Thymus (tissue), 11 donors: Measurements from ENCODE around the gene SEMA3A. TPM values are rescaled to one million over a fixed set of nuclear protein-coding genes. Genes with fewer than 3 reads are reported as not detected.
"Not testable (repeated sequence)": the region's sequence is repeated elsewhere in the genome, so short reads cannot be mapped to it uniquely, and the experiment has no call there.

Source experiments
- DNase-seq, 9 donors: peaks; one replicate each; pipeline ENCODE4 v3.0.0-alpha.2; 2013; ENCODE audit warnings: low spot score in 9 of 9, low read depth in 6 of 9, missing footprints in 1 of 9
- H3K27ac ChIP-seq, 2 donors: one replicate each; pipeline ENCODE4 v1.5.1; 2013; ENCODE audit warnings: control low read depth in 1 of 2, low read depth in 1 of 2, low read length in 1 of 2, mild to moderate bottlenecking in 1 of 2, moderate library complexity in 1 of 2
- H3K27me3 ChIP-seq, 2 donors: one replicate each; pipeline ENCODE4 v1.5.1; 2013; ENCODE audit warnings: low read length in 1 of 2; ENCODE audit not compliant: control insufficient read depth in 2 of 2, insufficient read depth in 1 of 2
- H3K36me3 ChIP-seq, 2 donors: one replicate each; pipeline ENCODE4 v1.5.1; 2013; ENCODE audit warnings: low read length in 1 of 2, mild to moderate bottlenecking in 1 of 2, moderate library complexity in 1 of 2; ENCODE audit not compliant: control insufficient read depth in 2 of 2, insufficient read depth in 2 of 2
- H3K4me1 ChIP-seq, 2 donors: one replicate each; pipeline ENCODE4 v1.5.1; 2013; ENCODE audit warnings: low read length in 2 of 2; ENCODE audit not compliant: control insufficient read depth in 2 of 2, insufficient read depth in 2 of 2
- H3K4me3 ChIP-seq, 2 donors: one replicate each; pipeline ENCODE4 v1.5.1; 2013; ENCODE audit warnings: low read length in 2 of 2, control low read depth in 1 of 2, mild to moderate bottlenecking in 1 of 2
- H3K9me3 ChIP-seq, 2 donors: one replicate each; pipeline ENCODE4 v1.5.1; 2013; ENCODE audit warnings: low read length in 1 of 2, mild to moderate bottlenecking in 1 of 2; ENCODE audit not compliant: control insufficient read depth in 2 of 2, insufficient read depth in 1 of 2
- WGBS: extraction: QIAGEN DNeasy Blood & Tissue Kit; methylation state at CpG from one replicate; pipeline ENCODE4 v1.1.7; 2013; 5-methylcytosine and 5-hydroxymethylcytosine counted together
- polyA plus RNA-seq: library from polyadenylated mRNA; stranded (reverse); fragments of 200-250 nt; gene quantifications from one replicate; pipeline ENCODE4 v1.2.3, GENCODE V29; 2013
- total RNA-seq: library from RNA; stranded (reverse); fragments of 120-200 nt; gene quantifications from one replicate; pipeline ENCODE4 v1.2.4, GENCODE V29; 2013
- donor health status: healthy.

SEMA3A gene
- total and polyA plus RNA-seq, 2 donors: 0.27 to 1.0 TPM

DNA sequence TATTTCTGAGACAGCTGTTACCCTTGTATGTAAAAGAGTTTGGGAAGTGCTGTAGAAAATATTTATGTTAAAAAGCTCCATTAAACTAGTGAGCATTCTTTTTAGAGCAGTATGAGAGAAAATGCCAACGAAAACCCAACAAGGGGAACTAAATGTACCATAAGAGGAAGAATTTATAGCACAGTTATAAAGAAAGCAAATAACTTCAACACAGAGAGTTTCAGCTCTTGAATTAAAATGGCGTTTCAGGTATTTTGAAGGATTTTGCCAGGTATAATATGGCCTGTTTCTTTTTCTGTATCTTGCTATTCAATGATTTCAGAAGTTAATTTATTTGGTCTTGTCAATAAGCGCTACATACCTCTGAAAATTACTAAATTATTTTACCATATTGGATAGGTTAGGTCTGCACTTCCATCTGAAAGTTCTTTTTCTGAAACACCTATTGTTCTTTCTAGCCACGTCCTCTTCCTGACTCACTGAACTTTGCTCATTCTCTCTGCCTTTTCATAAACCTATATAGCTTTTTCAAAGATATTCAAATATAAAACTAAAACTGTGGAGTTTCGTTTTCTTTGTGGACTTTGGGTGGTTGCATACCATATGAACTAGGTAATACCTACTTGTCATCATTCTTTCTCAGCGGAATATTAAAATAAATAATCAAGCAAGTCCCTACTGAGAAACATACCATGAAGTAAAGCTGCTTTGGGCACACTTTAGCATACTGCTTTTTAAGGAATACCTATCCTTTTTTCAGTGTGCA lies 136.1 kb downstream of the SEMA3A start:
- Histone ChIP-seq H3K27ac (no peak overlapping the region), H3K36me3 (no peaks in the 10 kb centered on the region), H3K4me1 (no peaks in the 10 kb centered on the region), H3K27me3 (no peaks in the 10 kb centered on the region), H3K9me3 (no peaks in the 10 kb centered on the region), H3K4me3 (no peak overlapping the region)
- DNase-seq: peak in 1 of 9 donors; percentile 6
- WGBS: 89% methylated on average over 6 of the region's 6 CpGs

DNA sequence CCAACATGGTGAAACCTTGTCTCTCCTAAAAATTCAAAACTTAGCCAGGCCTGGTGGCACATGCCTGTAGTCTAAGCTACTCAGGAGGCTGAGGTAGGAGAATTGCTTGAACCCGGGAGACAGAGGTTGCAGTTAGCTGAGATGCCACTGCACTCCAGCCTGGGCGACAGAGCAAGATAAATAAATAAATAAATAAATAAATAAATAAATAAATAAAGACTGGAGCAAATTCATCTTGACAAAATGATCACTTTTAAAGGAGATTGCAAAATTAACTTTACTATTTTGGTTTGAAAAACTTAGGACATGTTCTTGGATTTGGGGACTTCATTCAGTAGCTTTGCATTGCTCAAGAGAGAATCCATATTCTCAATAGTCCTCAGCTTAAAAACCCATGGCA lies 137.0 kb downstream of the SEMA3A start:
- H3K27ac ChIP-seq: no peak overlapping the region
- no peaks in the 10 kb centered on the region for H3K27me3 ChIP-seq
- H3K4me1 ChIP-seq: no peaks in the 10 kb centered on the region
- H3K36me3 ChIP-seq: no peaks in the 10 kb centered on the region
- 96% methylated on average over 2 of the region's 2 CpGs for WGBS
- H3K9me3 ChIP-seq: no peaks in the 10 kb centered on the region
- DNase-seq: no peak
- no peak overlapping the region for H3K4me3 ChIP-seq

DNA sequence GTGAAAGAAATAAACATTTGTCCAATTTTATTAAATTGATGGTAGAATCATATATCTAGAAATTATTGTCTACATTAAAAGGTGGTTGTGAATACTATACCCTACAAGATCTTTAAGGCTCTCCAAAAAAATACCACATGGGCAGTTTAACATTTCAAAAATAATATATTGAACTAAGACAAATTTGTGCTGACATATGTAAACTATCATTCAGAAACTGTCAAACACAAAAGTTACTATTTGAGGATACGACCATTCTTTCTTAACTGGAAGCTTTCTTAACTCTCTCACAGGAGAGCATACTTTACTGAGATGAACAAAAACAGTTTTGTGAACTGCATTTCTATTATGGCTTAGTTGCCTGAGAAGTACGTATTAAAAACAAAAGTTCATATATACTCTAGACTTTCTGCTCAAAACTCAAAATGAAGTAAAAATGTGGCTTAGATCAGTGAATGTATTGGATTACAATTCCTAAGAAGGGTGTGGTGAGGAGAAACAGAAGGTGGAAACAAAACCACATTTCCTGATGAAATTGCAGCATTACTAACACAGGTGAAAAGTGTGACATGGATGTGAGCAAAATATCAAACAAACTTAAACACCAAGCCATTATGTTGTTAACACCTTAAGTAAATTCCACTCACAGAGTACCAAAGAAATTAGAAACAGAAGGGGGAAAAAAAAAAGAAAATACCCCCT lies 138.5 kb downstream of the SEMA3A start:
- no peak overlapping the region for H3K27ac ChIP-seq
- H3K36me3 ChIP-seq: no peaks in the 10 kb centered on the region
- no peaks in the 10 kb centered on the region for H3K4me1 ChIP-seq
- no peaks in the 10 kb centered on the region for H3K9me3 ChIP-seq
- no peaks in the 10 kb centered on the region for H3K27me3 ChIP-seq
- H3K4me3 ChIP-seq: no peak overlapping the region
- no peak for DNase-seq
- WGBS: 92% methylated on average over 2 of the region's 2 CpGs

DNA sequence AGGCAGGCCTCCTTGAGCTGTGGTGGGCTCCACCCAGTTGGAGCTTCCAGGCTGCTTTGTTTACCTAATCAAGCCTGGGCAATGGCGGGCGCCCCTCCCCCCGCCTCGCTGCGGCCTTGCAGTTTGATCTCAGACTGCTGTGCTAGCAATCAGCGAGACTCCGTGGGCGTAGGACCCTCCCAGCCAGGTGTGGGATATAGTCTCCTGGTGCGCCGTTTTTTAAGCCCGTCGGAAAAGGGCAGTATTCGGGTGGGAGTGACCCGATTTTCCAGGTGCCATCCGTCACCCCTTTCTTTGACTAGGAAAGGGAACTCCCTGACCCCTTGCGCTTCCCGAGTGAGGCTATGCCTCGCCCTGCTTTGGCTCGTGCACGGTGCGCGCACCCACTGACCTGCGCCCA lies 139.4 kb downstream of the SEMA3A start:
- not testable (repeated sequence) for H3K27me3 ChIP-seq, H3K36me3 ChIP-seq, H3K27ac ChIP-seq, H3K4me3 ChIP-seq, H3K4me1 ChIP-seq, DNase-seq, H3K9me3 ChIP-seq
- 95% methylated on average over 23 of the region's 23 CpGs for WGBS

DNA sequence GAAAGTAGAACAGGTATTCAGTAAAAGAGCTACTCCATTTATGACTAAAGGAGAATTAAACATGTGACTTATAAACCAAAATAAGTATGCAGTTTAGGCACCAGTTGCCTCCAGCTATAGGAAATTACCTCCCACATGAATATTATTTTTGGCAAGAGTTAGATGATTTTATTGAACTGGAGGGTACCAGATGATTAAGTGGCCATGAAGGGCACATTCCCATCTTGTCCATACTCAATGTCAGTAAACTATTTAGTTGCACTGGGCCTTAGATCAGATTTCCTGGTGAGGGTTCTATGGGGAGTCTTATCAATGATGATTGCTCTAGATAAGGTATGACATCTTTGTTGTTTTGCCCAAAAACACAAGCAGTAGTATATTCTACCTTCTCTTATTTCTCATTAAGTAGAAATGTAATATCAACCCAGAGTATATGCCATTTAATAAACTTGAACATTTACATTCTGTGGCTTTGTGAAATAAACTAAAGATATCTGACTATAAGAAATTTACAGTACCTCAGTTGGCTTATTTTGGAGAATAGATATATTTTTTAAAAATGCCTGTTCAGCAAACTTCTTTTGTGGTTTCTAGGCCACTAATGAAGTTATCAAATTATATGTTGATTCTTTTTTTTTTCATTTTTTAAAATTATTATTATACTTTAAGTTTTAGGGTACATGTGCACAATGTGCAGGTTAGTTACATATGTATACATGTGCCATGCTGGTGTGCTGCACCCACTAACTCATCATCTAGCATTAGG lies 145.3 kb downstream of the SEMA3A start:
- Histone ChIP-seq H3K27ac (no peak overlapping the region), H3K27me3 (no peaks in the 10 kb centered on the region), H3K36me3 (no peaks in the 10 kb centered on the region), H3K4me1 (no peaks in the 10 kb centered on the region), H3K4me3 (no peak overlapping the region), H3K9me3 (no peaks in the 10 kb centered on the region)
- DNase-seq: no peak

DNA sequence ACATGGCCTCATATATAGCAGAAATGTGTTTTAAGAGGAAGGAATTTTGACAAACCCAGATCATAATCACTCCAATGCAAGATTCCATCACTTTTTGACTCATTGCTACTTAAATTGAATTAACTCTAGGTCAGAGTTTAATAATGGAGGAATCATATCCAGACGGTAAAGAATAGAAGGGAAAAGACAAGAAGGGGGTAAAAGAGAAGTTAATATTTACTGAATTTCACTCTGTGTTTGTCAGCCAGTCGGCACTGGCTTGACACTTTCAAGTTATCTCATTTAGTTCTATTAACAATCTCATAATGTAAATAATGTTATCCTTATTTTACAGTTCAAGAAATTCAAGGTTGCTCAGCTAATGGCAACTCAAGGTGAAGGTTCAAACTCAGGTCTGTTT lies 147.5 kb downstream of the SEMA3A start:
- no peak for DNase-seq
- WGBS: 93% methylated on average over 2 of the region's 2 CpGs
- Histone ChIP-seq H3K9me3 (no peaks in the 10 kb centered on the region), H3K27me3 (no peaks in the 10 kb centered on the region), H3K36me3 (no peaks in the 10 kb centered on the region), H3K4me1 (no peaks in the 10 kb centered on the region), H3K4me3 (no peak overlapping the region), H3K27ac (no peak overlapping the region)

DNA sequence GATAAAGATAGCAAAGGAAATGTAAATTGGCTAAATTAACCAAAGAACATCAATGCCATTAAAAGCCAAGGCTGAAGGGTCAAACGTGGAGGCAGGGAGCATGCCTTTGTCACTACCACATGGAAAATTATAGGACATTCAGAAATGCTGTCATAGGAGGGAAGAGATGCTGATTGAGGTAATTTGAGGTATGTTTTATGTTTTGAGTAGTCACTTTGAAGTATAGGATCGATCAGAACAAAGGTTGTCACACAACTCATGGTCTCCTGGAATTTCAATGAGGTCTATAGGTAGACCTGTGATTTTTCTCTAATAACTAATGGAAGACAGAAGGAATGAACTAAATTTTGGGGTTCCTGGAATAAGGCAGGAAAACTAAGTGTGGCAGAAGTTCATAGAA lies 149.8 kb downstream of the SEMA3A start:
- WGBS: 93% methylated on average over 2 of the region's 2 CpGs
- Histone ChIP-seq H3K4me3 (no peak overlapping the region), H3K4me1 (no peaks in the 10 kb centered on the region), H3K36me3 (no peaks in the 10 kb centered on the region), H3K27ac (no peak overlapping the region), H3K9me3 (no peaks in the 10 kb centered on the region), H3K27me3 (no peaks in the 10 kb centered on the region)
- no peak for DNase-seq

DNA sequence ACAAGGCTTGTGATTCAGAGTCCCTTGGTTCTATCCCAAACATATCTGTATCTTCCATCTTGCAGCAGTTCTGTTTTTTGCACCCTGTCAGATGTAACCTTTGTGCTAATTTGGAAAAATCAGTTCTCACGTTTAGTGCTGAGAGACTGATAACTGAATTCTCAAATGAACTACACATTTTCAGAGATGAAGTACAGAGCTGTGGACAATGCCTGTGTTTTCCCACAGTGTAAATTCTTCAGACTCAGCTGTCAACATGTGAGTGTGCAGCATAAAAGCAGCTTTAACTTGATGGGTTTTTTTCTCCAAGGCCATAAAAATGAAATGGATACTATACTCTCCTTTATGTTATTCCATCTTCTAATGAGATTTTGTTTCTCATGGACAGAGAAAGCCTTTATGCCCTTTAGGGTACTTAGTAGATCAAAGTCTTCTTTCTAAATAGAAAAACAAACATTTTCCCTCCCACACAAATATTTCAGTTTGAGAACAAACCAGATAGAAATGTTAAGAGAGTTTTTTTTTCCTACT lies 150.9 kb downstream of the SEMA3A start:
- Histone ChIP-seq H3K27ac (no peak overlapping the region), H3K9me3 (no peaks in the 10 kb centered on the region), H3K27me3 (no peaks in the 10 kb centered on the region), H3K36me3 (no peaks in the 10 kb centered on the region), H3K4me1 (no peaks in the 10 kb centered on the region), H3K4me3 (no peak overlapping the region)
- no peak for DNase-seq
- 83% methylated on average over 1 of the region's 1 CpG for WGBS

DNA sequence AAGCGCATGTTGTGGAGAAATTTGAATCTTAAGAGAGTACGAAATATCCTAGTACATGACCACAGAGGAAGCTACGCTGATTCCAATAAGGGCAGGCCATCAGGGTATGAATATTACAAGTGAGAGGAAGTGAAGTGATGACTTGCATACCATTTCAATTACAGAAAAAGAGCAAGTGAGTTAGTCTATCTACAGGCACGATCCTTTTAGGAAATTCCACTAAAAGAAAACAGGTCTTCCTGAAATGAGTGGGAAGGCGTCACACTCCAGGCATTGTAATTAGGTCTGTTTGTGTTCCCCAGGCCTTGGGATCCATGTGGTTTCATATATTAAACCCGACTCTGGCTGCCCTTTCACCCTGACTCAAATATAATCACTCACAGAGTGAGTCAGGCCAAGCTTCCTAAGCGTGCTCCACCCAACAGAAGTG lies 152.5 kb downstream of the SEMA3A start:
- H3K27ac ChIP-seq: no peak overlapping the region
- no peaks in the 10 kb centered on the region for H3K4me1 ChIP-seq
- H3K36me3 ChIP-seq: no peaks in the 10 kb centered on the region
- no peaks in the 10 kb centered on the region for H3K9me3 ChIP-seq
- H3K4me3 ChIP-seq: no peak overlapping the region
- DNase-seq: no peak
- H3K27me3 ChIP-seq: no peaks in the 10 kb centered on the region
- 93% methylated on average over 7 of the region's 7 CpGs for WGBS
